Stimulated activated CD4-positive, alpha-beta T cell treated with anti-CD3 and anti-CD28 coated beads, Interleukin-12 subunit alpha, Interleukin-12 subunit beta, amount 100 ng/mL, for 4 hours (primary cell): ENCODE measurements around the gene HLA-A.

Experiments used
- DNase-seq: peaks from one replicate; pipeline ENCODE4 v3.0.0-alpha.2; 2020

Gene HLA-A

GRCh38 chr6:29935273-29935955 lies 6.9 kb upstream of the HLA-A start:
- no peak for DNase-seq

GRCh38 chr6:29938746-29939508 lies 3.4 kb upstream of the HLA-A start:
- no peak for DNase-seq

DNA sequence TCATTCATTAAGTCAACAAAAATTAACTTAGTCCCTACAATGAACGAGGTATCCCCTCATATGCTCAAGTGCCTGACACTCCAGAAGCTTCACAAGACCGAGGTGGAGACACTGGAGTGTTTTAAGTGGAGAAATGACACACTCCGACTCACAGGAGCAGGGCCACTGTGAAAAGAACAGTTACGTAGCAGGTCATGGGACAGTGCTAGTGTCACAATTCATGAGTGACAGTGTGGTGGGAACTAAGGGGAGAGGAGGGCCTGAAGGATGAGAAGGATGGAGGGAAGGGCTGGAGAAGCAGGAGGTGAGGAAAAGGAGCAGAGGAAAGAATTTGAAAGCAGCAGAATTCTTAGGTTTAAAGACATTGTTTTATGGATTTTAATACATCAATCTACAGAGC lies 1.3 kb upstream of the HLA-A start:
- no peak for DNase-seq

GRCh38 chr6:29941471-29941870 lies 861 bp upstream of the HLA-A start:
- no peak for DNase-seq

GRCh38 chr6:29941916-29942274 lies 437 bp upstream of the HLA-A start:
- DNase-seq, result no peak

DNA sequence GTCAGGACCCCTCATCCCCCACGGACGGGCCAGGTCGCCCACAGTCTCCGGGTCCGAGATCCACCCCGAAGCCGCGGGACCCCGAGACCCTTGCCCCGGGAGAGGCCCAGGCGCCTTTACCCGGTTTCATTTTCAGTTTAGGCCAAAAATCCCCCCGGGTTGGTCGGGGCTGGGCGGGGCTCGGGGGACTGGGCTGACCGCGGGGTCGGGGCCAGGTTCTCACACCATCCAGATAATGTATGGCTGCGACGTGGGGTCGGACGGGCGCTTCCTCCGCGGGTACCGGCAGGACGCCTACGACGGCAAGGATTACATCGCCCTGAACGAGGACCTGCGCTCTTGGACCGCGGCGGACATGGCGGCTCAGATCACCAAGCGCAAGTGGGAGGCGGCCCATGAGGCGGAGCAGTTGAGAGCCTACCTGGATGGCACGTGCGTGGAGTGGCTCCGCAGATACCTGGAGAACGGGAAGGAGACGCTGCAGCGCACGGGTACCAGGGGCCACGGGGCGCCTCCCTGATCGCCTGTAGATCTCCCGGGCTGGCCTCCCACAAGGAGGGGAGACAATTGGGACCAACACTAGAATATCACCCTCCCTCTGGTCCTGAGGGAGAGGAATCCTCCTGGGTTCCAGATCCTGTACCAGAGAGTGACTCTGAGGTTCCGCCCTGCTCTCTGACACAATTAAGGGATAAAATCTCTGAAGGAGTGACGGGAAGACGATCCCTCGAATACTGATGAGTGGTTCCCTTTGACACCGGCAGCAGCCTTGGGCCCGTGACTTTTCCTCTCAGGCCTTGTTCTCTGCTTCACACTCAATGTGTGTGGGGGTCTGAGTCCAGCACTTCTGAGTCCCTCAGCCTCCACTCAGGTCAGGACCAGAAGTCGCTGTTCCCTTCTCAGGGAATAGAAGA lies 978 bp downstream of the HLA-A start:
- peak; percentile 46 for DNase-seq

GRCh38 chr6:29945281-29945820 lies 3.0 kb downstream of the HLA-A start:
- DNase-seq, result no peak

DNA sequence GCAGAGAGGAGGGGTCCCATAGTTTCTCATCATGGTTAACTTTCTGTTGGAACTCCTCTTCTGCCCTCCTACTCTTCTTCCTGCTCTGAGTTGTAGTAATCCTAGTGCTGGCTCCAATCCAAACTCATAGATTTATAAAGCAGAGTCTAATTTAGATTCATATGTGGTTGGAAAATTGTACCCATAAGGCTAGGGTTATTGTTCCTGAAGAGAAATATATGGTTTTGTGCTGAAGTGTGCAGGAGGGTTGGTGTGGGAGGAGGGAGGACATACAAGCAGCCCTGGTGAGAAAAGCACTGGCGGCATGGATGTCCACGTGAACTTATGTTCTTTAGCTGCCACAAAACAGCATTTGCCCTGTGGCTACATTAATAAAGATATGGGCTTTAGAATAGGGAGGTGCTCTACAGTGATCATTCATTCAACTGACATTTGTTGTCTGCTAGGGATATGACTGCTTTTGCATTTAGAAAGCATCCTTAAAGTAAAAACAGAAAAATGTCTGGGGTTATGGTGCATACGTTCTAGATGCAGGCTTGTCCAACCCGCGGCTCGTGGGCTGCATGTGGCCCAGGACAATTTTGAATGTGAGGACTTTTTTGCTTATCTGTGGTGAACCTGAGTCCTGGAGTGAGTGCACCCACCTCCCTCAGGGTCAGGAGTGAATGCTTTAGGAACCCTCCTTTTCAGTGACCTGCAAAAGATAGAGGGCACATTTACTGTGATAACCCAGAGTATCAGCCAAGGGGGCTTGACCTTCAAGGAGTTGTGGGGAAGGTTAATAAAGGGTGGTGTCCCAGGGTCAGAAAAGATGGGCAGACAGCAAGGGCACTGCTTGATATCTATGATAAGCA lies 4.1 kb downstream of the HLA-A start:
- no peak for DNase-seq

DNA sequence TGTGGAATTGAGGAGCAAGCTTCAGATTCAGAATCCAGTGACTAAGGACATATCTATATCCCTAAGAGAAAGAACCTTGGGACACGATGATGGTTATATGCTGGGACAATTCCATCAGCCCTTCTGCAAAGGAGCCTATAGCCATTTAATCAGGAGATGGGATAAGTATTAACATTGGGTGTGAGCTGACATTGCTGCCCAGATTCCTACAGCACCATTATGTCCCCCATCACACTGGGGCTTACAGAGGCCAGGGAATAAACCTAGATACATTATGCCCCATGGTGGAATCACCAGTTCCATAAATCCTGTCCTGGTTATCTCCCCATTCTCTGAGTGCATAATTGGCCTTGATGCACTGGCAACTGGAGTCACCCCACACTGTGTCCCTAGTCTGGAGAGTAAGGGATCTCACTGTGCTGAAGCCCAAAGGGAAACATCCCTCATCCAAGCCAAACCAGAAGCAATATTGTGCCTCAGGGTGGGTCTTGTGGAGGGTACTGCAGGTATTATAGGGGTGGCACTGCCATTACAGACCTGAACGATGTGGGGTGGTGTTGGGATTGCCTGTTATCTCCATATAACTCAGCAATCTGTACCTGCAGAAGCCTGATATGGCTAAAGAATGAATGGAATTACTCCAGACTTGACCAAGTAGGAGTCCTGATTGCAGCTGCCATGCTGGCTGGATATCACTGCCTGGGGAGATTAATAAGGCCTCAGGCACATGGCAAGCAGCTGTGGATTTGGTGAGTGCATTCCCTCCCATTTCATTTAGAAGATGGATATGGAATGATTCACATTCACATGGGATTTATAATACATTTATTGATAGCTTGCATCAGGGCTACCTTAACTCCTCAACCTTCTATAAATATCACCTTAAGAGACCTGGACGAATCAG lies 5.0 kb downstream of the HLA-A start:
- no peak for DNase-seq

GRCh38 chr6:29948277-29948676 lies 5.9 kb downstream of the HLA-A start:
- no peak for DNase-seq

- no peak for DNase-seq
Observed at GRCh38 chr6:29949934-29950333, 7.6 kb downstream of the HLA-A start.

DNA sequence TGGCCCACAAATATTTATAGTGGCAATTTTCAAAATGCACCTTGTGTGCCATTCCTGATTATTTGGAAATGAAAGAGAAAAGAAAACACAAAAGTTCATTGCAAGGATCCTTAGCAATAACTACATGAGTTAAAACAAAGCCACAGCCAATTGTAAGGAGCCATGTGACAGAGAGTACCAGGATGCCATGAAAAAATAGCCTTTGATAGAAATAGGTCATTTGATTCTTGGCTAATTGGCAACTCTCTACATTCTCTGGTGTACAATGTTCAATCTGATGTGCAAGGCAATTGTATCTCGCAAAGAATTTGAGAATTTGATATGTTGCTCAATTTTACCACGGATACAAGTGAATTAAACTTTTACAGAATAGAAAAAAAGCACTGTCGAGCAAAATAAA lies 9.6 kb downstream of the HLA-A start:
- DNase-seq, result no peak

GRCh38 chr6:29953001-29953441 lies 10.7 kb downstream of the HLA-A start:
- no peak for DNase-seq

DNA sequence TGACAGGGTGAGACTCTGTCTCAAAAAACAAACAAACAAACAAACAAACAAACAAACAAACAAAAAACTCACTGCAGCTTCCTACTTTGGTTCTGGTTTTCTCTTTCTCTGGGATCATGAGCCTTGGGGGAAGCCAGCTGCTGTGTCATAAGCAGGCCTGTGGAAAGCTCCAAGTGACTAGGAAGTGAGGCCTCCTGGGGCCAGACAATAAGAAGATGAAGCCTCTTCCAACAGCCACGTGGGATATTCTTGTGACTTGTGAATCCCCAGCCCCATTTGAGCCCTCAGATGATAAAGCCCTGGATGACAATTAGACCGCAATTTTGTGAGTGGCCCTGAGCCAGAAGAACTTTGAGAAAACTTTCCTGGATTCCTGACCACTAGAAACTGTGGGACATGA lies 11.4 kb downstream of the HLA-A start:
- DNase-seq, result no peak

GRCh38 chr6:29954272-29954671 lies 11.9 kb downstream of the HLA-A start:
- no peak for DNase-seq

GRCh38 chr6:29955783-29956182 lies 13.5 kb downstream of the HLA-A start:
- no peak for DNase-seq

- no peak for DNase-seq
Observed at GRCh38 chr6:29956518-29956917, 14.2 kb downstream of the HLA-A start.

DNA sequence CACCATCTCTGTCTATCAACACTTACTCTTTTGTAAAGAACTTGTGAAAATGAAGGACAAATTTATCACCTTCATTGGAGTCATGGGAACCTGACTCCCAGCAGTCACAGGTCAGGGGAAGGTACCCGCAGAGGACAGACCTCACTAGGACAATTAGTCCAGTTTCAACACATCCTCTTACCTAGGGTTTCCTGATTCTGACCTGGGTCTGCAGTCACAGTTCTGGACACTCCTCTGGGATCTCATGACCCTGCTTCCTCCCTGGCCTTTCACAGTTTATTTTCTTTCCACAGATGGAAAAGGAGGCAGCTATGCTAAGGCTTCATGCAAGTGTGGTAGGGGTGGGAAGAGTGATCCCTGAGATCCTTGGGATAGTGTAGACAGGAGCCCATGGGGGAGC lies 15.7 kb downstream of the HLA-A start:
- DNase-seq, result no peak

DNA sequence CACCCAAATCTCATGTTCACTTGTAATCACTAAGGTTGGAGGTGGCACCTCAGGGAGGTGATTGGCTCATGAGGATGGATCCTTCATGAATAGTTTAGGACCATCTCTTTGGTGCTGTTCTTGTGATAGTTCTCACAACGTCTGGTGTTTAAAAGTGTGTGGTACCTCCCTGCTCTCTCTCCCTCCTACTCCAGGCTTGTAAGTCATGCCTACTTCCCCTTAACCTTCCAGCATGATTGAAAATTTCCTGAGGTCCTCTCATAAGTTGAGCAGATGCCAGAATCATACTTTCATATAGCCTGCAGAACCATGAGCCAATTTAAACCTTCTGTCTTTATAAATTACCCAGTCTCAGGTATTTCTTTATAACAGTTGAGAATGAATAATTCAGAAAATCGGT lies 16.6 kb downstream of the HLA-A start:
- DNase-seq, result no peak

DNA sequence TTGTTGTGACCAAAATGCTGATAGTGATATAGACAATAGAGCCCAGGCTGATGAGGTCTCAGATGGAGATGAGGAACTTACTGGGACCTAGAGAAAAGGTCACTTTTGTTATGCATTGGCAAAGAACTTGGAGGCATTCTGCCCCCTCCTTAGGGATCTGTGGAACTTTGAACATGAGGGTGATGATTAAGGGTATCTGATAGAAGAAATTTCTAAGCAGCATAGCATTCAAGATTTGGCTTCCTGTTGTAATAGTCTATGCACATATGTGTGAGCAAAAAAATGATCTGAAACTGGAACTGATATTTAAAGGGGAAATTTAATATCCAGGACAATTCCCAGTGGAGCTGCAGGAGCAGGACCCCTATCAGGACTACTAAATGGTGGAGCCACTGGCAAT lies 17.1 kb downstream of the HLA-A start:
- DNase-seq, result no peak

- no peak for DNase-seq
Observed at GRCh38 chr6:29961966-29962365, 19.6 kb downstream of the HLA-A start.
